NCI-H524 (cell line): Measurements from ENCODE around the gene FMN2.
"Not testable (repeated sequence)": the region's sequence is repeated elsewhere in the genome, so short reads cannot be mapped to it uniquely, and the experiment has no call there.

Source experiments
- DNase-seq, 2 experiments: peaks; one replicate each; lab custom pipeline; 2025; lab: John Stamatoyannopoulos, UW

Gene FMN2

DNA sequence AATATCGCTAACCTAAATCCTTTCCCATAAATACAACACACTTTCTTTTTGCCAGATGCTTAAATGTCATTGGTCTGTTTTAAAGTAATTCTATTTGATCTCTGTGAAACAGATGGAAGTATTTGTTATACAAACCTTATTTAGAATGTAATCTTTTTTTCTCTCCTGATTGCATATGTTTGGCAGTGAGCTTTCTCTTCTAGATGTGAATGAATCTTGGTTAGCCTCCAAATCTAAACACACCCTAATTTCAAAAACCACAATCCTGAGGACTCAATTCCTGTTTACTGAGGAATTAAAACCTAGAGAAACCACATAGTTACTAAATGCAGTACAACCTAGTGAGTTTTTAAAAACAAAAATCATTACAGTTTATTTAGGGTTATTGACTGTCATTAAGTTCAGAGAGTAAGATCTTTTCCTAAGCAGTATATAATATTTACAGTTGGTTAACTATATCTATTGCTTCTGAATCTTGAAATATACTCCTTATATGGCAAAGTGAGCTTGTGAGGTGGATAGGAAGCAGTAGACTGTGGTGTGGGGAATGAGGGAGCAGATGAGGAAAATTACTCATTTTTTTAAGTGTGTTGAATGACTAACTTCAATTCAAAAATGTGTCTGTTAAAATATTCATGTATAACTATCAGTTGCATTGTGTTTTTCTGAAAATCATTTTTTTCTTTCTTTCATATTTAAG is 218.7 kb downstream of the FMN2 start:
- no peak for DNase-seq

- DNase-seq = no peak
These were observed 221.2 kb downstream of the FMN2 start for GRCh38 chr1:240312872-240313271.

DNA sequence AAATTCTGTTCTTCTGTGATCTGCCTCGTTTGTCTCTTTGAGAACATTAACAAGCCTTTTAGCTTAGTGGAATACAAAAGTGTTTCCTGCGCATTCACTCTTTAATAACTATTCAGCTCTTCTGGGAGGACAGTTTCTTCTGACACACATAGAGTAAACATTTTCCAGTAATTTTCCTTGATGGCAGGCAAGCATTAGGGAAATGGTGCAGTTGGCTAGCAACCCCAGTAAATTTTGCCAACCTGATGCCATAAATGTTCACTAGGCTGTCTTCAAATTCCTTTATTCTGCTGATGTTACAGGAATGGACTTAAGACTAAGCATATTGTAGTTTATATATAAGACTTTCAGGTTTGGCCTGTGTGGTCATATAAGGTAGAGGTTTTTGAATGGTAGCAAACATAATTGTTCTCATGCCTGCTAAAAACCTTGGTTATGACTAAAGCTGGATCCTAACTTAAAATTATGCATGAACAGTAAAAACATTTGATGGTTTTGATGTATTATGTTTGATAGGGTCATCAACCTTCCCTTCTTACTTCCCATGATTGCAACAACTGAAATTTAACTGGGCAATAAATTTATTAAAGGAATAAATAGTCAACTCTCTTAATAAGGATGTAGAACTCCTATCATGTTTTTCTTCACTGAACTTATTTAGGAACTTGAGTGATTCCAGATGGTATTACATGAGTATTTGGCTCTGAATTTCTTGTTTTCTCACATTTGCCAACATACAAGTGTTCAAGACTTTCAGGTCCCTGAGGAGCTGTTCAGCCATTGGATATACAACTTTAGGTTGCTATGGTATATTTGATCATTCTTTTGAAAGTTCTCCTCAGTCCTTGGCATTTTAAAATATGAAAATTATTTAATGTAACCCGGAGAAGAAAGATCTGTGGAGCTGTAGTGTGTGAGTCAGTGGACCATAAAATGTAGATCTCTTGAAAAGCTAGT is 223.4 kb downstream of the FMN2 start:
- no peak for DNase-seq

GRCh38 chr1:240319998-240320397 is 228.3 kb downstream of the FMN2 start:
- DNase-seq = no peak

DNA sequence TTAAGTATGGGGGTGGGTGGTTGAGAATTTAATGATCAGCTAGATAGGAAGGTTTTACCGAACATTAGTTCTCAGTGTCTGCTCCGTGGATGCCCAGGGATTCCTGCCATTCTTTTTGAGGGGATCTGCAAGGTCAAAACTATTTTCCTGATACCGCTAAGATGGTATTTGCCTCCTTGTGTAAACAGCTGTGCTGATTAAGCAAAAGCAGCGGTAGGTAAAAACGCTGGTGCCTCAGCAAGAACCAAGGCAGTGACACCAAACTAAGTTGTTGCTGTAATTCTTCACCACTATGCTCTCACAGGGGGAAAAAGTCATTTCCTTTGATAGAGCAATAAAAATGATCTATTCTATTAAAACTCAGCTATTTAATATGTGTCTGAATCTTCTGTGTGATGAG is 229.0 kb downstream of the FMN2 start:
- DNase-seq = no peak

DNA sequence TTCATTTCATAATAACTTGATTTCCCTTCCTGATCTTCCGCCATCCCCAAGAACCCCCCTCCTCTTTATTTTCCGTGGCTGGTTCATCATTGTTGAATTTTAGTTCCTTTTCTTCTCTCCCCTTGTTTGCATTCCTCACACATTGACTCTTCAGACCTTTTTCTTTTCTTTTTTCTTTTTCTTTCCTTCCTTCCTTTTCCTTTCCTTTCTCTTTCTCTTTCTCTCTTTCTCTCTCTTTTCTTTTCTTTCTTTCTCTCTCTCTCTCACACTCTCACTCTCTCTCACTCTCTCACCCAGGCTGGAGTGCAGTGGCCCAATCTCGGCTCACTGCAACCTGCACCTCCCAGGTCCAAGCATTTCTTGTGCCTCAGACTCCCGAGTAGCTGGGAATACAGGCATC is 231.3 kb downstream of the FMN2 start:
- DNase-seq = no peak

GRCh38 chr1:240328382-240328781 is 236.7 kb downstream of the FMN2 start:
- DNase-seq = not testable (repeated sequence)

GRCh38 chr1:240329443-240329842 is 237.8 kb downstream of the FMN2 start:
- DNase-seq = no peak

- DNase-seq = no peak
These were observed 241.0 kb downstream of the FMN2 start for GRCh38 chr1:240332672-240333071.

- DNase-seq = no peak
These were observed 246.1 kb downstream of the FMN2 start for GRCh38 chr1:240337781-240338180.

GRCh38 chr1:240338837-240339236 is 247.2 kb downstream of the FMN2 start:
- DNase-seq = no peak

DNA sequence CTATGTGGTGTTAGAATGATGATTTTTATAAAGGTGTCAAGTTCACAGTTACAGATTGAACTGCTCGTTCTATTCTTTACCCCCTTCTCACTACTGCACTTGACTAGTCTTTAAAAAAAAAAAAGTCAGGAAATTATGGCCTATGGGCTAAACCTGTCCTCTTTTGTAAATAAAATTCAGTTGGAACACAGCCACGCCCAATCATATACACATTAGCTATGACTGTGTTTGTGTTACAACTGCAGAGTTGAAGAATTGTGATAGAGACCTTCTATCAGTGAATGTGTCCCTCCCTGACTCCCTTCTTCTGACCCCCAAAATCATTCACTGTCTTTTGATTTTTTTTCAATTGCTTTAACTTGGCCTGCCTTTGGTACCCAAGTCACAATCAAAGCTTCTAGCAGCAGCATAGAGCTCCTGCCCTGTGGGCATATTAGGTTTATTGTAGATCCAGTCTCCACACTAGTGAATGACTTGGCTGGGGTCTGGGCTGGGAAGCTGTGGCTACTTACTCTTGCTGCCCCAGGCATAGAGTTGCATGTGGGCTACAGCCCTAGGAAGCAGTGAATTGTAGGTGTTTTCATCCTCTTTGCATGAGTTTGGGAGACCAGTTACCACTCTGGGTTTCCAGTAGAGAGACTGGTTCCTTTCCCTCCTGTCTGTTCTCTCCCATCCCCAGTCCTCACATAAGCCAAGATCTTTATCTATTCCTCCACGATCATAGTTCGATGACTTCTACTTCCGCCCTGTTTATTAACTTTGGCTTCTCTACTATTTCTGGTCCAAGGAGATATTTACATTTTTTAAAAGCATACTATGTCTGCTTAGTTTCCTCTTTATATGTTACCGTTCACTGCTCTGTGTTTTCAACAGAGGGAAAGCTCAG is 249.9 kb downstream of the FMN2 start:
- DNase-seq = no peak

GRCh38 chr1:240342251-240342625 is 250.6 kb downstream of the FMN2 start:
- DNase-seq = no peak

- no peak for DNase-seq
These were observed 251.4 kb downstream of the FMN2 start for GRCh38 chr1:240343045-240343444.

DNA sequence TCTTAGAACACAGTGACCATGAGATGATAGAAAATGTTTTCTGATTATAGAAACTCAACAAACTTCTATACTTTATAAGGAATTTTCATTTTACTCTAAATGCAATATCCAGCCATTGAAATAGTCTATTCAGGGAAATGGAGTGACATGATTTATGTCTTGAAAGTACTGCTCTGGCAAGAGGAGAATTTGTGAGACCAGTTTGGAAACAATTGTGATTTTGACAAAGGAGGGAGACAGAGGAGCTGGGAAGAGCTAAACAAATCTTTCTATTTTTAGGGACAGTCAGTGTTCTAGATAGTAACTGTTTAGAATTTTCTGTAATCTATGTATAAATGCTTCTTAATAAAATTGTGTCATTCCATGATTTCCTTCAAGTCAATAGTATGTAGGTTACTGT is 252.3 kb downstream of the FMN2 start:
- DNase-seq = no peak

GRCh38 chr1:240344918-240345317 is 253.2 kb downstream of the FMN2 start:
- no peak for DNase-seq

GRCh38 chr1:240349695-240350094 is 258.0 kb downstream of the FMN2 start:
- DNase-seq = no peak

GRCh38 chr1:240350910-240351331 is 259.2 kb downstream of the FMN2 start:
- DNase-seq = no peak

GRCh38 chr1:240351690-240352089 is 260.0 kb downstream of the FMN2 start:
- no peak for DNase-seq

DNA sequence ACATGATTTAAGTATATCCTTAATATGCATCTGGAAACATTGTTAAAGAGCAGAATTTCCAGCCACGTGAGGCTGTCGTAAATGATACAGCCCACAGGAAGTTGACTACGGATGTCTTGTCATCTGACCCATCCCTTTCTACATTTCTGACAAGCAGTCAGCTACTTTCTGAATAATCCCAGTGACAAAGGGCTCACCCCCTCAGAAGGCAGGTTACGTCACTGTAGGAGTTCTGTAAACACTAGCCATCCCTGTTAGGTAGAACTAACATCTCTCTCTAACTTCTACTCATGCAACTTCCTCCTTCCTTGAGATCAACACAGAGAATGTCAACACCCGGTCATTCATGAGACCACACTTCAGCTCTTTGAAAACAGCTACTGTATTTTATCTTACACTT is 261.1 kb downstream of the FMN2 start:
- DNase-seq = no peak

DNA sequence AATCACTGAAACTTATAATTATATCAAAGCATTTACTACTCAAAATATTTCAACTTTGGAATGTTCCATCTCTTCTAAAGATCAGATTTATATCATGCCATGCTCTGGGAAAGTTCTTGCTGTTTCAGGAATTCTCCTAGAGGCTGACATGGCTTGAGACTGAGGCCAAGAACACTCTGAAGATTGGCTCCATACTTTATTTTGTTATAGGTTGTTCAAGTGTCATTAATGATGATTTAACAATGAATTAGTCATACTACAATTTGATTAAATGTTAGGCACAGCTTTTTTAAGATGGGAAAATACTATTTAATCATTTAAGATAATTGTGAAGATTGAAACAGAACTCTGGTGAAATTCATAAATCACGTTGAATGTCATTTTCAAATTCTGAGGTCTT is 264.9 kb downstream of the FMN2 start:
- DNase-seq = no peak

GRCh38 chr1:240362046-240362445 is 270.4 kb downstream of the FMN2 start:
- no peak for DNase-seq
